ENCODE results near the gene MAPKAPK2. TPM values are rescaled to one million over a fixed set of nuclear protein-coding genes. Genes with fewer than 3 reads are reported as not detected.

MAPKAPK2 gene
- total RNA-seq, 1 donor from 2014 or later: 24.7 TPM

GRCh38 chr1:206741142-206741701 lies 56.5 kb downstream of the MAPKAPK2 start:
- Histone ChIP-seq H3K79me2 (ENCODE audit: low read depth) (no peaks in the 10 kb centered on the region), H3K27ac (no peak overlapping the region), H3K4me2 (no peak overlapping the region), H3K4me3 (no peak overlapping the region), H3K4me1 (peaks cover 15% of the 10 kb centered on the region), H3F3A (ENCODE audit: low read depth) (no peaks in the 10 kb centered on the region), H2AFZ (replicated peaks) (no peak overlapping the region), H4K20me1 (ENCODE audit: low read depth) (no peaks in the 10 kb centered on the region), H3K9ac (no peak overlapping the region), H3K9me3 (ENCODE audit: low read depth) (no peaks in the 10 kb centered on the region), H3K27me3 (no peaks in the 10 kb centered on the region), H3K36me3 (no peaks in the 10 kb centered on the region)
- TF ChIP-seq EZH2phosphoT487 (IDR thresholded peaks at IDR 0.05) (no peak), CTCF (IDR thresholded peaks at IDR 0.05) (no peak), EZH2 (IDR thresholded peaks at IDR 0.05) (no peak)
- no peaks in the 10 kb centered on the region for H3K9me3 Mint-ChIP-seq
- peaks cover 6% of the 10 kb centered on the region for H3K27me3 Mint-ChIP-seq (ENCODE audit: insufficient read depth, low read depth)
- H3K36me3 Mint-ChIP-seq: no peaks in the 10 kb centered on the region
- H3K27ac Mint-ChIP-seq: no peak overlapping the region
- no peak for DNase-seq (ENCODE audit: low spot score)
- peaks cover 22% of the 10 kb centered on the region for H3K4me1 Mint-ChIP-seq
- no peak overlapping the region for H3K4me3 Mint-ChIP-seq

- no peaks in the 10 kb centered on the region for H3K9me3 ChIP-seq (ENCODE audit: low read depth)
- H3K27ac Mint-ChIP-seq: no peak overlapping the region
- no peaks in the 10 kb centered on the region for H3K79me2 ChIP-seq (ENCODE audit: low read depth)
- no peak for DNase-seq (ENCODE audit: low spot score)
- peaks cover 17% of the 10 kb centered on the region for H3K4me1 Mint-ChIP-seq
- peaks cover 6% of the 10 kb centered on the region for H3K27me3 Mint-ChIP-seq (ENCODE audit: insufficient read depth, low read depth)
- no peaks in the 10 kb centered on the region for H3F3A ChIP-seq (ENCODE audit: low read depth)
- TF ChIP-seq CTCF (IDR thresholded peaks at IDR 0.05) (no peak), EZH2phosphoT487 (IDR thresholded peaks at IDR 0.05) (no peak), EZH2 (IDR thresholded peaks at IDR 0.05) (no peak)
- H3K4me3 Mint-ChIP-seq: no peak overlapping the region
- H3K9me3 Mint-ChIP-seq: no peaks in the 10 kb centered on the region
- no peaks in the 10 kb centered on the region for H3K27me3 ChIP-seq
- H3K9ac ChIP-seq: no peak overlapping the region
- no peak overlapping the region for H3K4me3 ChIP-seq
- H2AFZ ChIP-seq (replicated peaks): no peak overlapping the region
- no peaks in the 10 kb centered on the region for H4K20me1 ChIP-seq (ENCODE audit: low read depth)
- peaks cover 15% of the 10 kb centered on the region for H3K4me1 ChIP-seq
- H3K4me2 ChIP-seq: no peak overlapping the region
- no peak overlapping the region for H3K27ac ChIP-seq
- no peaks in the 10 kb centered on the region for H3K36me3 ChIP-seq
- no peaks in the 10 kb centered on the region for H3K36me3 Mint-ChIP-seq
Measured at GRCh38 chr1:206742719-206743383, 58.1 kb downstream of the MAPKAPK2 start.

GRCh38 chr1:206744683-206745082 lies 60.0 kb downstream of the MAPKAPK2 start:
- H3K9me3 Mint-ChIP-seq: no peaks in the 10 kb centered on the region

More at GRCh38 chr1:206744683-206745082, 60.0 kb downstream of the MAPKAPK2 start:
- Histone ChIP-seq H4K20me1 (ENCODE audit: low read depth) (no peaks in the 10 kb centered on the region), H2AFZ (replicated peaks) (no peak overlapping the region), H3K27me3 (no peaks in the 10 kb centered on the region), H3K9me3 (ENCODE audit: low read depth) (no peaks in the 10 kb centered on the region), H3K79me2 (ENCODE audit: low read depth) (no peaks in the 10 kb centered on the region), H3K4me1 (peaks cover under 1% of the 10 kb centered on the region), H3K9ac (no peak overlapping the region), H3K4me3 (no peak overlapping the region), H3K4me2 (no peak overlapping the region), H3F3A (ENCODE audit: low read depth) (no peaks in the 10 kb centered on the region), H3K36me3 (no peaks in the 10 kb centered on the region), H3K27ac (no peak overlapping the region)
- DNase-seq (ENCODE audit: low spot score): no peak
- no peak for TF ChIP-seq EZH2 (IDR thresholded peaks at IDR 0.05)
- no peak for TF ChIP-seq EZH2phosphoT487 (IDR thresholded peaks at IDR 0.05)
- no peak for TF ChIP-seq CTCF (IDR thresholded peaks at IDR 0.05)
- H3K27me3 Mint-ChIP-seq (ENCODE audit: insufficient read depth, low read depth): peaks cover 2% of the 10 kb centered on the region
- no peak overlapping the region for H3K4me3 Mint-ChIP-seq
- no peak overlapping the region for H3K27ac Mint-ChIP-seq
- peaks cover 2% of the 10 kb centered on the region for H3K4me1 Mint-ChIP-seq
- H3K36me3 Mint-ChIP-seq: no peaks in the 10 kb centered on the region
